ENCODE results near the gene TMEM106B.

Gene TMEM106B

GRCh38 chr7:12250232-12250631 lies 39.1 kb downstream of the TMEM106B start:
- Histone ChIP-seq H3K4me3 (replicated peaks; ENCODE audit: insufficient read depth, low read length) (no peak overlapping the region), H3K27ac (replicated peaks) (no peak overlapping the region), H3K27me3 (ENCODE audit: insufficient read depth, poor library complexity, severe bottlenecking) (no peaks in the 10 kb centered on the region)
- TF ChIP-seq POLR2AphosphoS5 (IDR thresholded peaks at IDR 0.05; ENCODE audit: low read depth) (no peak), SPI1 (IDR thresholded peaks at IDR 0.05; ENCODE audit: borderline replicate concordance, low read depth) (no peak)
- no peak for DNase-seq (ENCODE audit: low read depth in 1 of 2, low spot score in 1 of 2)

GRCh38 chr7:12256090-12256489 lies 45.0 kb downstream of the TMEM106B start:
- no peak for DNase-seq (ENCODE audit: low read depth in 1 of 2, low spot score in 1 of 2)
- no peaks in the 10 kb centered on the region for H3K27me3 ChIP-seq (ENCODE audit: insufficient read depth, poor library complexity, severe bottlenecking)
- no peak overlapping the region for H3K27ac ChIP-seq (replicated peaks)
- TF ChIP-seq CTCF (IDR thresholded peaks at IDR 0.05; ENCODE audit: insufficient read depth, low read length) (no peak), GABPA (IDR thresholded peaks at IDR 0.05; ENCODE audit: low read depth) (no peak), SPI1 (IDR thresholded peaks at IDR 0.05; ENCODE audit: borderline replicate concordance, low read depth) (no peak), REST (IDR thresholded peaks at IDR 0.05; ENCODE audit: insufficient replicate concordance, low read depth) (no peak), POLR2AphosphoS5 (IDR thresholded peaks at IDR 0.05; ENCODE audit: low read depth) (no peak)
- H3K4me3 ChIP-seq (replicated peaks; ENCODE audit: insufficient read depth, low read length), result no peak overlapping the region

GRCh38 chr7:12257582-12257981 lies 46.5 kb downstream of the TMEM106B start:
- no peak overlapping the region for H3K27ac ChIP-seq (replicated peaks)

More at GRCh38 chr7:12257582-12257981, 46.5 kb downstream of the TMEM106B start:
- peak in 1 of 2 experiments; percentile 1 for DNase-seq (ENCODE audit: low read depth in 1 of 2, low spot score in 1 of 2)
- H3K4me3 ChIP-seq (replicated peaks; ENCODE audit: insufficient read depth, low read length), result no peak overlapping the region
- H3K27me3 ChIP-seq (ENCODE audit: insufficient read depth, poor library complexity, severe bottlenecking), result no peaks in the 10 kb centered on the region
- TF ChIP-seq CTCF (IDR thresholded peaks at IDR 0.05; ENCODE audit: insufficient read depth, low read length) (no peak), SPI1 (IDR thresholded peaks at IDR 0.05; ENCODE audit: borderline replicate concordance, low read depth) (no peak), POLR2AphosphoS5 (IDR thresholded peaks at IDR 0.05; ENCODE audit: low read depth) (no peak), REST (IDR thresholded peaks at IDR 0.05; ENCODE audit: insufficient replicate concordance, low read depth) (no peak), GABPA (IDR thresholded peaks at IDR 0.05; ENCODE audit: low read depth) (no peak)
